ENCODE measurements around the gene XXYLT1.

XXYLT1 gene

DNA sequence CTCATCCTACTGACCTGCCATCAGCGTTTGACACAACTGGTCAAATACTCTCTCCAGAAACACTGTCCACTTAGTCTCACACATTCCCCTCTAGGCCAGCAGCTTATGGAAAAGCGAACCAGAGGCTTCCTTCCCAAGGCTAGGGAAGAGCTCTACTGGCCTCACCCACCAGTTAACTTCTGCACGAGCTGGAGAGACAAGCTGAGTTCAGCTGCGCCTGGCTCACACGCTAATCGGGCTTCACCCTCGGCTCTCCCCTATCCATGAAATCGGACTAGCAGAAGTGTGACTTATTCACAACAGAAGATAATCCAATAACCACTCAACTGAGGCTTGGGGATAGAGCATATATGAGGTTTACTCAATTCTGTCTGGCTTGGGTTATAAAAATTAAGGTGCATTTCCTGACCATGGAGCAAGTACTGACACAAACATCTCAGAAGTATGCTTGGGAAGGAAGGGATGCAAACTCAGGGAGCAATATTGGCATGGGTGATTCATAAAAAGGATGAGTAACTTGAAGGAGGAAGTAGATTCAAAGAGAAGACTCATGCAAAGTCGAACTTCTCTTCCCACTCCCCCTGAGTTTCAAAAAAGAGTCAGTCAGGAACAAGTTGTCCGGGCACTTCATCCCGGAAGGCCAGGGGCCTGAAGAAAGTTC is 73.1 kb downstream of the XXYLT1 start:
- no peak overlapping the region for H3K4me3 ChIP-seq (ENCODE audit: low read length)
- DNase-seq (ENCODE audit: low read depth), result peak; percentile 93
- TF ChIP-seq, protein P1, sequence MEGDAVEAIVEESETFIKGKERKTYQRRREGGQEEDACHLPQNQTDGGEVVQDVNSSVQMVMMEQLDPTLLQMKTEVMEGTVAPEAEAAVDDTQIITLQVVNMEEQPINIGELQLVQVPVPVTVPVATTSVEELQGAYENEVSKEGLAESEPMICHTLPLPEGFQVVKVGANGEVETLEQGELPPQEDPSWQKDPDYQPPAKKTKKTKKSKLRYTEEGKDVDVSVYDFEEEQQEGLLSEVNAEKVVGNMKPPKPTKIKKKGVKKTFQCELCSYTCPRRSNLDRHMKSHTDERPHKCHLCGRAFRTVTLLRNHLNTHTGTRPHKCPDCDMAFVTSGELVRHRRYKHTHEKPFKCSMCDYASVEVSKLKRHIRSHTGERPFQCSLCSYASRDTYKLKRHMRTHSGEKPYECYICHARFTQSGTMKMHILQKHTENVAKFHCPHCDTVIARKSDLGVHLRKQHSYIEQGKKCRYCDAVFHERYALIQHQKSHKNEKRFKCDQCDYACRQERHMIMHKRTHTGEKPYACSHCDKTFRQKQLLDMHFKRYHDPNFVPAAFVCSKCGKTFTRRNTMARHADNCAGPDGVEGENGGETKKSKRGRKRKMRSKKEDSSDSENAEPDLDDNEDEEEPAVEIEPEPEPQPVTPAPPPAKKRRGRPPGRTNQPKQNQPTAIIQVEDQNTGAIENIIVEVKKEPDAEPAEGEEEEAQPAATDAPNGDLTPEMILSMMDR (IDR thresholded peaks at IDR 0.05; ENCODE audit: insufficient read depth, low read depth, low read length, missing control alignments), result no peak

DNA sequence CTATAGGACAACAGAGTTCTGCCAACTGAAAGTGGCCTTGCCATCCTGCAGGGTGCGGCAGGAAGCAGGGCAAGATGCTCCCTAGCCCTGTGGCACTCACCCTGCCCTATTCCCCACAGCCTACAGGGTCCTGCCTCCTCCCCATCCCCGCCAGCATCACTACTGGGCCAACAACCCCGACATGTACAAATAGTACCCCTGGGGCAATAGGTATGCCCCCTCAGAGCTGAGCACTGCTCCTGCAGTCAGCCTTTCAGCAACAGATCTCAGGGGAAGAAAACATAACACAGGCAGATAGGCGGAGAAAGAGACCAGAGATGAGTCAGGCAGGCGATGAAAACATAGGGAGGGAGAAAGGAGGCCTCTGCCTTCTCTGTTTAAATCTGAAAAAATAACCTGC is 74.7 kb downstream of the XXYLT1 start:
- H3K4me3 ChIP-seq (ENCODE audit: low read length), result no peak overlapping the region
- TF ChIP-seq, protein P1 (IDR thresholded peaks at IDR 0.05; ENCODE audit: insufficient read depth, low read depth, low read length, missing control alignments), result no peak
- DNase-seq (ENCODE audit: low read depth), result peak; percentile 60

DNA sequence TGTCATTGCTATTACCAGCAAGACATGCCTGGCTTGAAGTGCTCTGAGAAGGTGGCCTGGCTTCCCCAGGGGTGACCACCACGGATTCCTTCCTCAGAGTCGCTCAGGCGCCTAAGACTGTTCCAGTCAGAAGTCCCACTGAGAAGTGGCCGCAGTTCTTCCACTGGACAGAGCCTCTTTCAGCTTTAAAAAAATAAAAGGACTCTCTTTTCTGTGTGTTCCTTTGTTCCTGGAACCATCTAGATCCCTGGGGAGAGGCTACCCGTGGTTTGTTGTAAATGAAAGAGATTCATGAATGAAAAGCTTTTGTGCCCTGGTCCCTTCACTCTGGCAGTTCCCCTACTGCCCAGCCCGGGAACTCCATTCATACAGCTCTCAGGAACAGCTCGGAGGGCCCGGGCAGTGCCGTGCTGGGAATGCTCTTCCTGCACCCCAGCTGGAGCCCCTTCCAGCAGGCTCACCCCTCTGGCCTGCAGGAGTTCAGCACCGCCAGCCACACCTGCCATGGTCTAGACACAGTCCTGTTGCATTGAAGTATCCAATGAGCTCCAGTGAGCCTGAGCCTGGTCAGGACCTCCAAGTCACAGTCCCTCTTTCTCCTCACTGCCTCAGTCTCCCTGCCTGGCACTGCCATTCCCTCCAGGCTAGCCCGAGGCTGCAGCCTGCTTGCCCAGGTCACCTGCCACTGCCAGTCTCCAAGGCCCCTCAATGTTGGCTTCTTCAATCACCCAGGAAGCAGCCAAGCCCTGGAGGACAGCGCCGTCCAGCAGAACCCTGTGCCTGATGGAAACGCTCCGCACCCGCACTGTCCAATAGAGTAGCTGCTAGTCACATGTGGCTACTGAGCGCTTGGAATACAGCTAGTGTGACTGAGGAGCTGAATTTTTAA is 75.4 kb downstream of the XXYLT1 start:
- TF ChIP-seq, protein P1 (IDR thresholded peaks at IDR 0.05; ENCODE audit: insufficient read depth, low read depth, low read length, missing control alignments), result no peak

DNA sequence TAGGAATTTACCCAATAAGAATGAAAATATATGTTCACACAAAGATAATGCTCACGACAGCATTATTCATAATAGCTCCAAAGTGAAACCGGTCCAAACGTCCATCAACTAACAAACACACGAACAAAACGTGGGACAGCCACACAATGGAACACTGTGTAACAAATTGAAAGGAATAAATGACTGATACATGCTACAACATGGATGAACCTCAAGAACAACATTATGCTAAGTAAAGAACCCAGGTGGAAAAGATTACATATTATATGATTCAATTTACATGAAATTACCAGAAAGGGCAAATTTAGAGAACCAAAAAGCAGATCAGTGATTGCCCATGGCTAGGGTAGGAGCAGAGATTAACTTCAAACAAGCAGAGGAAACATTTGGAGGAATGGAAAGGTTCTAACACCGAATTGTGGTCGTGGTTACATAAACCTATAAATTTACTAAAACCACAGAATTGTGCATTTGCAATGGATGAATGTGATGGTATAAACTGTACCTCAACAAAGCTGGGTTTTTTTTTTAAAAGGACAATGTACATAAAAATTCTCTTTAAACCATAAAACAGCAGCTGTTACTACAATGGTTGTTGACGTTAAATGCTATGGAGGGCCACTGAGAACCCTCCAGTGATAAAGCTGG is 76.3 kb downstream of the XXYLT1 start:
- DNase-seq (ENCODE audit: low read depth), result no peak
- no peak overlapping the region for H3K4me3 ChIP-seq (ENCODE audit: low read length)
- TF ChIP-seq, protein P1 (IDR thresholded peaks at IDR 0.05; ENCODE audit: insufficient read depth, low read depth, low read length, missing control alignments), result no peak

More for the DNA sequence above, 75.4 kb downstream of the XXYLT1 start:
- no peak overlapping the region for H3K4me3 ChIP-seq (ENCODE audit: low read length)
- no peak for DNase-seq (ENCODE audit: low read depth)

GRCh38 chr3:195191580-195191979 is 79.4 kb downstream of the XXYLT1 start:
- TF ChIP-seq, protein P1 (IDR thresholded peaks at IDR 0.05; ENCODE audit: insufficient read depth, low read depth, low read length, missing control alignments), result no peak
- no peak for DNase-seq (ENCODE audit: low read depth)
- no peak overlapping the region for H3K4me3 ChIP-seq (ENCODE audit: low read length)

DNA sequence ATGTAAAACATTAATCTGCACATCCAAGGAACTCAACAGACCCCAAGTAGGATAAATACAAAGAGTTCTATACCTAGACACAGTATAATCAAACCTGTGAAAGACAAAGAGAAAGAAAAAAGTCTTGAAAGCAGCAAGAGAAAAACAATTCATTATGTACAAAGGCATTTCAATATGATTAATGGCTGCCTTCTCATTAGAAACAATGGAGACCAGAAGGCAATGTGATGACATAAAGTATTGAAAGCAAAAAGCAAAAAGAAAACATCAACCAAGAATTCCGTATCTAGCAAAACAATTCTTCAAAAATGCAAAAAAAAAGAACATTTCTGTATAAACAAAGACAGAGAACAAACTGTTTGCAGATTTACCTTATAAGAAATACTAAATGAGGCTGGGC is 81.1 kb downstream of the XXYLT1 start:
- no peak overlapping the region for H3K4me3 ChIP-seq (ENCODE audit: low read length)
- DNase-seq (ENCODE audit: low read depth), result no peak
- TF ChIP-seq, protein P1 (IDR thresholded peaks at IDR 0.05; ENCODE audit: insufficient read depth, low read depth, low read length, missing control alignments), result no peak
